GM06990 (cell line): ENCODE measurements around the gene LTC4S.
A peak's percentile ranks its signal among the peaks of the same experiment; 100 is the strongest.

Experiments used
- DNase-seq: peaks from one replicate; pipeline ENCODE4 v3.0.0-alpha.2; 2011; ENCODE audit not compliant: insufficient read length; ENCODE audit errors: extremely low read depth
- H3K27me3 ChIP-seq: replicated peaks from 2 replicates; pipeline ENCODE4 v1.6.0; 2011; ENCODE audit warnings: low read length; ENCODE audit not compliant: control insufficient read depth, insufficient read depth
- H3K36me3 ChIP-seq: 2 replicates; pipeline ENCODE4 v1.5.1; 2011; ENCODE audit warnings: low read length; ENCODE audit not compliant: control insufficient read depth, insufficient read depth
- H3K4me3 ChIP-seq: replicated peaks from 2 replicates; pipeline ENCODE4 v1.5.1; 2011; ENCODE audit warnings: low read depth, mild to moderate bottlenecking, control low read depth, low read length
- CTCF ChIP-seq: IDR thresholded peaks from 2 replicates; pipeline ENCODE4 v1.5.1; 2011; ENCODE audit warnings: low read length, control low read depth, mild to moderate bottlenecking, inconsistent platforms; ENCODE audit not compliant: insufficient read depth, poor library complexity, severe bottlenecking

The LTC4S gene

GRCh38 chr5:179794575-179794974 lies 789 bp downstream of the LTC4S start:
- Histone ChIP-seq H3K36me3 (peaks cover 10% of the 10 kb centered on the region), H3K27me3 (no peaks in the 10 kb centered on the region), H3K4me3 (no peak overlapping the region)
- DNase-seq, result no peak
- no peak for TF ChIP-seq CTCF

DNA sequence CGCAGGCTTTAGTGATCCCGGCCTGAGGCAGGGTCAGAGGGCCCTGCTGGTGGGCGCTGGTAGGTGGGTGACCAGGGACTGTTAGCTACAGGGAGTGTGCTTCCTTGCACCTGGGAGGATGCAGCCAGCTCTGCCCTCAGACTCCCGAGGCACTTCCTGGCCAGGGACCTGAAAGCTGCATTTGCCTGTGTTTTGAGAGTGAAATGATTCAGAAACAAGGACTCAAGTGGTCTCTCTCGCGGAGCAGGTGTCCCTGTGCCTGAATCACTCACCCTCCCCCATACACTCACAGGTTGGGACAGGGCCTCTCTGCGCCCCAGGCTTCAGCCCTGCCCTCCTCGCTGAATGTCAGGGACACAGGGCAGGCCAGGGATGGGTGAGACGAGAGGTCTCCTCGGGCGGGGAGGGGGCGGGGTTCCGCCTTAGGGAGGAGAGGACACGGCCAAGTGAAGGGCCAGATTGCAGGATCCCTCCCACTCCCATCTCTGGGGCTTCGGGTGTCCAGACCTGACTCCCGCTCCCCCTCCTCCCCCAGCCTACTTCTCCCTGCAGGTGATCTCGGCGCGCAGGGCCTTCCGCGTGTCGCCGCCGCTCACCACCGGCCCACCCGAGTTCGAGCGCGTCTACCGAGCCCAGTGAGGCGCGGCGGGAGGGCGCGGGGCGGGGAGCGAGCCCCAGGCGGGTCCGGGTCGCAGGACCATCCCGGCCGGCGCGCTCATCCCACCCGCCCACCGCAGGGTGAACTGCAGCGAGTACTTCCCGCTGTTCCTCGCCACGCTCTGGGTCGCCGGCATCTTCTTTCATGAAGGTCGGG lies 1.5 kb downstream of the LTC4S start:
- Histone ChIP-seq H3K27me3 (no peaks in the 10 kb centered on the region), H3K4me3 (peak overlapping the region; percentile 72), H3K36me3 (peaks cover 14% of the 10 kb centered on the region)
- no peak for TF ChIP-seq CTCF
- no peak for DNase-seq

DNA sequence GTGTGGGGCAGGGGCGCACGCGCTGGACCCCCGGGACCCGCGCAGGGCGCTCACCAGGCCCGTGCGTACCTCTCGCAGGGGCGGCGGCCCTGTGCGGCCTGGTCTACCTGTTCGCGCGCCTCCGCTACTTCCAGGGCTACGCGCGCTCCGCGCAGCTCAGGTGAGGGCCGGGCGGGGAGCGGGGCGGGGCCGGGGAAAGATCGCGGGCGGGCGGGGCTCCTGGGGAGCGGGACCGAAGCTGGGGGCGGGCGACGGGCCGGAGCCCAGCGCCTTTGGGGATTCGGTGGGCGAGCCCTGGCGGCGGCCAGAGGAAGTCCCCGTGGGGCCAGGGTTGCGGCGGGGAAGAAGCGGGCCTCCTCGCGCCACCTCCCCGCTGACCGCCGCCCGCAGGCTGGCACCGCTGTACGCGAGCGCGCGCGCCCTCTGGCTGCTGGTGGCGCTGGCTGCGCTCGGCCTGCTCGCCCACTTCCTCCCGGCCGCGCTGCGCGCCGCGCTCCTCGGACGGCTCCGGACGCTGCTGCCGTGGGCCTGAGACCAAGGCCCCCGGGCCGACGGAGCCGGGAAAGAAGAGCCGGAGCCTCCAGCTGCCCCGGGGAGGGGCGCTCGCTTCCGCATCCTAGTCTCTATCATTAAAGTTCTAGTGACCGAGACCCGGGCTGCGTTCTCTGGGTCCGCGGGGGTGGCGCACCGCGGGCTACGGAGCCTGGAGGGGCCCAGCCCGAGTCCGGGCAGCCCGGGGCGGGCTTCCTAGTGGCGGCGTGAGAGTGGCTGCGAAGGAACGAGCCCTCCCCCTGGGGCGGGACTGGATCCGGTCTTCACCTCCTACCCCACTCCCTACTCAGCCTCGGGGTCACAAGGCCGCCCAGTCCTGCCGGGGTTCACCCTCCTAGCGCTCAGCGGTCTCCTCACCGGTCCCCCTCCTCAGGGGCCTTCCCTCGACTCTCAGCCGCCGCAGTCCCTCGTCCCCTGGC lies 2.4 kb downstream of the LTC4S start:
- no peaks in the 10 kb centered on the region for H3K27me3 ChIP-seq
- peak; percentile 22 for TF ChIP-seq CTCF
- peak; percentile 88 for DNase-seq
- peak overlapping the region; percentile 72 for H3K4me3 ChIP-seq
- peaks cover 15% of the 10 kb centered on the region for H3K36me3 ChIP-seq

- no peak for TF ChIP-seq CTCF
- DNase-seq, result no peak
- Histone ChIP-seq H3K36me3 (peaks cover 15% of the 10 kb centered on the region), H3K27me3 (no peaks in the 10 kb centered on the region), H3K4me3 (peak overlapping the region; percentile 72)
These were observed 3.3 kb downstream of the LTC4S start for GRCh38 chr5:179796877-179797608.

DNA sequence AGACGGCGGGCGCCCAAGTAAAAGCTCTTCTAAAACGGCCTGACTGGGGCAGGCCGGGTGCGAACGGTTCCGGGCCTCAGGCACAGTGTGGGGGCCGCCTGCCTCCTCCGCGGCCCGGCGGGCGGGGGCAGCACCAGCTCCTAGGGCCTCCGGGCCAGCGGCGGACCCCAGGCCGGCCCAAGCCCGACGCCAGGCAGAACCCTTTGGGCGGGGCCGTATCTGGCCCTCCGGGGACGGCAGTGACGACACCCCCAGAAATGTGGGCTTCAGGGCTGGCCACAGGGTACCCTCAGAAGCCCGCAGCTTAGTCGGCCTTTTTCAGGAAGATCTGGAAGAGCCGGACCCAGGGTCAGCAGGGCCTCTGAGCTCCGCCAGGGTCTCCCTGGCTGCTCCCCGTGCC lies 4.0 kb downstream of the LTC4S start:
- no peak overlapping the region for H3K4me3 ChIP-seq
- TF ChIP-seq CTCF, result no peak
- no peak for DNase-seq
- H3K36me3 ChIP-seq, result peaks cover 15% of the 10 kb centered on the region
- H3K27me3 ChIP-seq, result no peaks in the 10 kb centered on the region
